SH-SY5Y (cell line): Measurements from ENCODE around the gene SCN5A.

Source experiments
- GATA2 ChIP-seq: IDR thresholded peaks from 2 replicates; pipeline ENCODE4 v1.6.1; 2011; ENCODE audit warnings: mild to moderate bottlenecking, low read depth, low read length
- GATA3 ChIP-seq: IDR thresholded peaks from 2 replicates; pipeline ENCODE4 v1.6.1; 2011; ENCODE audit warnings: low read depth, mild to moderate bottlenecking, low read length, moderate library complexity

The SCN5A gene

DNA sequence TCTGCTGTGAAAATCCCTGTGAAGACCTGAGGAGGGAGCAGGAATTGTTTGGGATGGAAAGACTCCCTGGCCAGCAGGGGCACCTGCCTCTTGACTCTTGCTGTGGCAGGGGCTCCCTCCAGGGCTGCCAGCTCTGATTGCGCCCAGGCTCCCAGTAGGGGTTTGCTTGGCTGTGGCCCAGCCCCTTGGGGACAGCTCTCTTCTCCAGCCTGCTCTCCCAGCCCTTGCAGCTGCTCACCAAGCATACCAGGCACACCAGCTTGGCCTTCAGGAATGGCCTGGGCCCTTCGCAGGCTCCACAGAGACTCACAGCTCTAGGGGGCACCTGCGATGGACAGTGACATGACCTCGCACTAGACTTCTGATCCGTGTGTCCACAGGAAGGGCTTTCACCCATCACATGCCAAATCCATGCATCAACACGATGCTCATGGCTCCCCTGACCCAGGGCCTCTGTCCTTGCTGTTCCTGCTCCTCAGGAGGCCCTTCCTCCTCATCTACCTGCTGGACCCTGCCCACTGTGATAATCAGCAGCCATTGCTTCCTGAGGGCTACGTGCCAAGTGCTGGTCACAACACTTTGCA is 61.8 kb downstream of the SCN5A start:
- no peak for TF ChIP-seq GATA3
- no peak for TF ChIP-seq GATA2

GRCh38 chr3:38586546-38587520 is 62.7 kb downstream of the SCN5A start:
- TF ChIP-seq GATA2 (no peak), GATA3 (no peak)

- TF ChIP-seq GATA3 = no peak
- TF ChIP-seq GATA2 = no peak
Observed at GRCh38 chr3:38585791-38586420, 63.6 kb downstream of the SCN5A start.

DNA sequence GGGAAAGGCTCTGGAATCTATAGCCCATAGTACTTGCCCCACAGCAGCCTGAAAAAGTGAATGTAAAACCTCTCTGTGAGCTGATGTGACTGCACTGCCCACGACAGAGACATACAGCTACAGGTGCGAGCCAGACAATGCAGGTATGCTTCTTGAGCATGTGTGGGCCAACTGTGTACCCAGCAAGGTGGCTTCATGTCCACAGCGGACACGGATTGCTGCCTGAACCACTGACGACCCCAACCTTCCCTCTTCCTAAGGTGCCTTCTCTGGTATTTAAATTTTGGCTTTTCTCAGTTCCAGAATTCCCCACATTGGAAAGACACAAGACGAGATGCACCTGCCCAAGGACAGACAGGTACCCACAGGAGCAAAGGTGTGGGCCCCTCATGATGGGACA is 65.8 kb downstream of the SCN5A start:
- no peak for TF ChIP-seq GATA2

- peak; percentile 66; the same call in 1 of the 2 replicates for TF ChIP-seq GATA2
- TF ChIP-seq GATA3 = no peak
Observed at GRCh38 chr3:38582941-38583645, 66.4 kb downstream of the SCN5A start.

- TF ChIP-seq GATA3 (no peak), GATA2 (no peak)
Observed at GRCh38 chr3:38582316-38582715, 67.2 kb downstream of the SCN5A start.

GRCh38 chr3:38581774-38582173 is 67.7 kb downstream of the SCN5A start:
- no peak for TF ChIP-seq GATA3
- no peak for TF ChIP-seq GATA2

- TF ChIP-seq GATA3 = no peak
- peak; percentile 43; the same call in 1 of the 2 replicates for TF ChIP-seq GATA2
Observed at GRCh38 chr3:38580450-38581382, 68.8 kb downstream of the SCN5A start.

DNA sequence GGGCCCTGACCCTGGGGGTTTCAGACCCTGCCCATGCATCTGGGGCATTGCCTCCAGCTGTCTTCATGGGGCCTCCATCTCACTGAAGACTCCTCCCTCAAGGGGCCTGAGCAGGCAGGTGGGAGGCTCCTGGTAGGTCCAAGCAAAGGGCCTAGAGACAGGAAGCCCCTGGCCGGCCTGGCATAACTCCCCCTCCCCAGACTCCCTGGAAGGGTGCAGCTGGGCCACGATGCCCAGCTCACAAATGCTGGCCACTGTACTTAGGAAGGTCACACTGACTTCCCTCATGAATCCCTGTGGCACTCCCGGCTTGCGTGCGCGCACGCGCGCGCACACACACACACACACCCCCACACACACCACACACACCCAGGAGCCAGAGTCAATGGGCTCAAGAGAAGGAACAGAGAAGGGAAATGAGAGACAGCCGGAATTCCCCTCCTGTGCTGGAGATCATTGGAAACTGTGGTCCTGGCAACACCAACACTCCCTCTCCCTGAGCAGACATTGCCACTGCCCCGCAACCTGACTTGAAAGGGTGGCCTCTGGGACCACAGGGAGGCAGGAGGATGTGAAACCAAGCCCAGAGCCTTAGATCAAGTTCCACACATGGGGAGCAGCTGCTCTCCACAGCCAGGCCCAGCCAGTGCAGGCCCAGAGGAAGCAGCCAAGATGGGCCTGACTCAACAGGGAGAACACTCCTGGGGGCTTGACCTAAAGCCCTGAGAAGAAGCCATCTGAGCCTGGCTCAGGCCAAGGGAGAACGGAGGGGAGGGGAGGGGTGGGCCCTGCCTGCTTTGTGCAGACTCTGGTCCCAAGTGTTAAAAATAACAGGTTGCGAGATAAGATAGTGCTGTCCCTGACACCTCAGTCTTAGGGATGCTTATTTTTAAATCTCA is 69.7 kb downstream of the SCN5A start:
- TF ChIP-seq GATA3 (no peak), GATA2 (no peak)

DNA sequence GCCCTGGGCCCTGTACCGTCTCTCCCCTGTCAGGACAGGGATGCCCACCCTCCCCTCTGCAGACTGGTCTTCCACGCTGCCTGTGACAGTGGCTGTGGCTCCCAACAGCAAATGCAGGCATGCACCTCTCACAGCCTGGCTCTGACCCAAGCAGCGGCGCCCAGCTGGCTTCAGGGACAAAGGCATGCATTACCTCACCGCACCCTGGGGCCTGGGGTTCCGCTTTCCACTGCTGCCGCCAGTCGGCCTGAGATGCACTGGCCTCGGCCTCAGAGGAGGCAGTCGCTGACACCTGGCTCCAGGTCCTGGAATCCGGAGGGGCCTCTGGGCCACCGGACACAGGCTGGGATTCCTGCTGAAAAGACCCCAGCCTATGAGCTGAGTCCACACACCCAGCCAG is 70.3 kb downstream of the SCN5A start:
- TF ChIP-seq GATA2 (no peak), GATA3 (no peak)

DNA sequence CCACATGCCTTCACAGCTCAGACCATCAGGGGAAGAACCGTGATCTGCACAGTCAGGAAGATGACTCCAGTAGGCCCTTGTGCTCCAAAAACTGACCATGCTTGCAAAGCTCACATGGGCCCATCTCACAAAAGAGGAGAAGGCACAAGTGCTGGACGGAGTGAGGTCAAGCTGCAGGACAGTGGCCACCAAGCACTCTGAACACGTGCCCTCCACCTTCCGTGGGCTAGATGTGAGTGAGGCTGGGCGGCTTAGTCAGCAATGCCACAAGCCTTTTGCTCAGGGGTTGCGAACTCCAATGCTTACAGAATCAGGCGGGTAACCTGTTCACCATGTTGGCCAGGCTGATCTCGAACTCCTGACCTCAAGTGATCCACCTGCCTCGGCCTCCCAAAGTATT is 70.9 kb downstream of the SCN5A start:
- TF ChIP-seq GATA3 (no peak), GATA2 (no peak)

DNA sequence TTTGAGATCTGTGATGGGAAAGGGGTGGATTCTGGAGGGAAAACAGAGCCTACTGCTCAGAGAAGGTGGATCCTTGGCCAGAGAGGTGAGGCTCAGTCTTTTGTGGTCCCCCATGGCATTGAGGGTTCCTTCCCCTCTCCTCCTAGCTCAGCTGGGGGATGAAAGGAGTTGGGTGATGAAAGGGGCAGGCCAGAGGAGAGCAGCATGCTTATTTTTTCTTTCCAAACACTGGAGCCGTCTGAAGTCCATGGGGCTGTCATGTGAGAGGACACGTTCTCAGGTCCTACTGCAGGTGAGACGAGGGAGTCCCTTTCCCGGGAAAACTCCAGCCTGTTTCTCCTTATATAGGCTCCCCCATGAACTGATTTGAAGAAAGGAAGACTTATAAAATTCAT is 71.4 kb downstream of the SCN5A start:
- no peak for TF ChIP-seq GATA2
